GM18505 (cell line): ENCODE results near the gene PLA2R1.

ENCODE experiments used
- ATAC-seq: cut with Tn5 transposase; IDR thresholded peaks from one replicate; pipeline ENCODE4 v1.9.1; 2021; ENCODE audit not compliant: unreplicated experiment
- POLR2A ChIP-seq: IDR thresholded peaks from 4 replicates; pipeline ENCODE4 v1.6.1; 2011; ENCODE audit warnings: borderline replicate concordance; ENCODE audit not compliant: insufficient read depth, insufficient read length; ENCODE audit errors: extremely low read depth

PLA2R1 gene

GRCh38 chr2:160062292-160063005 lies at the start of gene PLA2R1:
PLA2R1 (minus strand) TSS chr2:160062615; CDS start chr2:160062403, 212 bp downstream.
- ATAC-seq, result no peak
- TF ChIP-seq POLR2A, result no peak

DNA sequence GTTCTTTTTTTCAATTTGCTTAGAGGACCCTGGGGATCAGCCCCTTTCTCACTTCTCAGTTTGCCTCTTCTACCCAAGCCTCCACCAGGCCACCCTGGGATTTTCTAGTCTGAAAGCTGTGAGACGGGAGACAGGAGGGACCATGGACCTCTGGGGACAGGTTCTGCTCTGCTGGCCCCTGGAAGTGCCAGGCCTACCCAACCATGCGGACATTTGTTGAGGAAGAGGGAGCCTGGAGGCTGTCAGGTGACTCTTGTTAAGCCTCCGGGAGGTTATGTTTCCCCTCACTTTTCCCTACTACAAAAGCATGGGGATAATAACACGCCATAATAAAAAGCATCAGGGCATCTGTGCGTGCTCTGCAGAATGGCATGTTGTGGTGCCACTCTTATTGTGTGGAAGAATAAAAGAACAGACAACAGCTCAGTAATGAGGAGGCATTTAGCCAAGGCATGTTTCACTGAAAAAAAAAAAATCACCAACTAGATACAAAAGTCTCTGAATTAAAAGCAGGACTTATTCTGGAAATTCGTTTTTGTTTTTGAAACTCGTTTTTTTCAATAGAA lies 48.3 kb upstream of the PLA2R1 start:
- no peak for TF ChIP-seq POLR2A
- ATAC-seq, result no peak

DNA sequence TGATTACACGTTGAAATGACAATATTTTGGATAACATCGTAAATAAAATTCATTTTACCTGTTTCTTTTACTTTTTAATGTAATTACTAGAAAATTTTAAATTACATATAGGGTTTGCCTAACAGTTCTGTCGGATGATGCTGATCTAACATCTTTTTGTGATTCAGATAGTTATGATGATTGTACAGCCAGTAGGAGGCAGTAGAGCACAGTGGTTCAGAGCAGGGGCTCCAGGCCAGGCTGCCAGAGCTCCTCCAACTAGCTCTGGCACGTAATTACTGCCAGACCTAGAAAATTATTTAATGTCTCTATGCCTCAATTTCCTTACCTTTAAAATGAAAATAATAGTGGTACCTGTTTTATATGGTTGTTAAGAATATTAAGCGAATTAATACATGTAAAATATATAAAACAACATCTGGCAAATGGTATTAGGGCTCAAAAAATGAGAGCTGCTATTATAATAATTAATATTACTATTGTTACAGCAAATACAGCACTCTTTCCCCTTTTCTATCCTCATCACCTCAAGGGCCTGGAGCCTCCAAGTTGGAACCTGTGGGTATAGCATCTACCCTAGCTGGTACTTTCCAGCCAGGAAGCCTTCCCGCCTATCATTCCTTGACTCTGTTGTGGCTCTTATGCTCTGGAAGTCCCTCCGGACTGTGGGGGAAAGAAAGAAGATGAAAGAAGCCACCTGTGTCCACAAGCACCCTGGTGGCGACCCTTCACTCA lies 47.7 kb upstream of the PLA2R1 start:
- TF ChIP-seq POLR2A, result no peak
- ATAC-seq, result peak; percentile 77

DNA sequence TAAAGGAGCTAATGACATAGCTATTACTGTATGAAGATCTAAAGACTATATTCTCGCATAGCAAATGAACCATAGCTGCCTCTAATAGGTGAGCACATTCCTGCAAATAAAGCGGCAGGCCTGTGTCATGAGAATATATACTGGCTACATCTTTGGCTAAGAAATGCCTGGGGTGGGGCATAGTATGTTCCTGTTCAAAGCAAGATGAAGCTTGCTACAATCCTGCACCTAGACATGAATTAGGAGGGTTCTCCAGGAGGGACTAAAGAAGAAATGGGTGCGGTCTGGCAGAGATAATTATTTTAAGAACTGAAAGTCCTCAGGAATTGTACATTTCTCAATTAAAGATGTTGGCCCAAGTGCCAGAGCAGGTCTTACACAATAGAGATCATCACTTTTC lies 46.8 kb upstream of the PLA2R1 start:
- no peak for ATAC-seq
- TF ChIP-seq POLR2A, result no peak

- ATAC-seq, result no peak
- no peak for TF ChIP-seq POLR2A
Measured at GRCh38 chr2:160108646-160109045, 46.2 kb upstream of the PLA2R1 start.

DNA sequence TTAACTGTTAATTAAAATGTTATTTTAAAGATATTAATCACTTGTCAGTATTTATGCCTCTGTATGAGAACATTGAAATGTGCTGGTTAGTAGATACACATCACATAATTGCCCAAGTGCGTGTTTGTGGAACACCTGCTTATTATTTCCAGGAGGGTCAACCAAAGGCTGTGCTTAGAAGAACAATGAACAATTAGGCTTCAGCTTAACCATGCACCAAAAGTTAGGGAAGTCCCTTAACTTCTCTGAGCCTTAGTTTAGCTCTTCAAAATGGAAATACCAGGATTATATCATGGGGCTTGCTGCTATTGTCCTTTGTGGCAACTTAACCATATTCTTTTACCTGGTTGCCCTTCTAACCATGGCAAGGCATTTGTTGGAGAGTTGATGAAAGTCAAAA lies 43.0 kb upstream of the PLA2R1 start:
- no peak for TF ChIP-seq POLR2A
- ATAC-seq, result no peak

- TF ChIP-seq POLR2A, result no peak
Measured at GRCh38 chr2:160104115-160104514, 41.7 kb upstream of the PLA2R1 start.

GRCh38 chr2:160097326-160097725 lies 34.9 kb upstream of the PLA2R1 start:
- no peak for TF ChIP-seq POLR2A
- ATAC-seq, result no peak

More at GRCh38 chr2:160104115-160104514, 41.7 kb upstream of the PLA2R1 start:
- no peak for ATAC-seq

DNA sequence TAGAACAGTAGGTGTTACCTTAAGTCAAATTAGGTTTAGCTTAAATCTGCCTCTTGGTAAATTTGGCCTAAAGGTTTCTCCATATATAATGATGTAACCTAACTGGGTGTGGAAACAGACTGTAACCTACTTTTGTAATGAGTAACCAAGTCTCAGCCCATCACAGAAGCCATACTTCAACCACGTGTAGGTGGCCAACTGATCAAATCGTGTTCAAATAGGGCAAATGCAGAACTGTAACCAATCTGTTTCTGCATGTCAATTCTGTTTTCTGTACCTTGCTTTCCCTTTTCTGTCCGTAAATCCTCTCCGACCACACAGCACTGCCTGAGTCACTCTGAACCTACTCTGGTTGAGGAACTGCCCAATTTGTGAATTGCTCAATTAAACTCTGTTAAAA lies 34.0 kb upstream of the PLA2R1 start:
- no peak for ATAC-seq
- TF ChIP-seq POLR2A, result no peak

DNA sequence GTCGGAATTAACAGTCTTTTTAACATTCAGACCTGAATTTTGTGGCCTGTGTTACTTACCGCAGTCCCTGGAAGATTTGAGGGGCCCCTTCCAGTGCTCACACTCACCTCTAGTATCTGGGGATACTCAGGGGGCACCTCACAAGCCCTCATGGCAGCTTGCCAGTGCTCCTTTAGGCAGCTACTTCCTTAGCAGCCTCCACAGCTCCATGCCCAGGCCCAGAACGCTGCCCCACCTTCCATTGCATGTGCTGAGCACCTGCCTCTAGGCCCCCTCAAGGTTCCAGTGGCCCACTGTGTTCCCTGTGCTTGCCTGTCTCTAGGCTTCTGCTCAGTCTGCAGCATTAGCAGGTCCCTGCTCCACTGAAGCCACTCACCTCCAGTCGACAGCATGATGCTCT lies 30.0 kb upstream of the PLA2R1 start:
- TF ChIP-seq POLR2A, result no peak
- no peak for ATAC-seq

DNA sequence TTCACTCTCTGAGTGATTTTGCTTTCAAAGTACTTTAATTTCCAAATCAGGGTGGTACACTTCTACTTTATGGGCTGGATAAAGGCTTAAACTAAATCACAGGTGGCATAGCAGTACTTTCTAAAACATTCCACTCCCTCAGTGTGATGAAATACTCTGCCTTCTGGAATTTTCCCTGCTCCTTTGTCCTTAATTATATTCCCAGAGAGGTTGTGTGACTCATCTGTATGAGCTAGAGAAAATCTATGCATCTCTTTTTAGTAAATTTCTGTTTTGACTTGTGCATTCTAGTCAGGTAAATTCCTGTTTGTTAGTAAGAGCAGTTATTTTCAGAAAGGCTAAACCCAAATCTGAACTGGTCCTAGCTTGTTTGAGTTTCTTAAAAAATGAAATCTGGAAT lies 29.0 kb upstream of the PLA2R1 start:
- ATAC-seq, result no peak
- TF ChIP-seq POLR2A, result no peak

DNA sequence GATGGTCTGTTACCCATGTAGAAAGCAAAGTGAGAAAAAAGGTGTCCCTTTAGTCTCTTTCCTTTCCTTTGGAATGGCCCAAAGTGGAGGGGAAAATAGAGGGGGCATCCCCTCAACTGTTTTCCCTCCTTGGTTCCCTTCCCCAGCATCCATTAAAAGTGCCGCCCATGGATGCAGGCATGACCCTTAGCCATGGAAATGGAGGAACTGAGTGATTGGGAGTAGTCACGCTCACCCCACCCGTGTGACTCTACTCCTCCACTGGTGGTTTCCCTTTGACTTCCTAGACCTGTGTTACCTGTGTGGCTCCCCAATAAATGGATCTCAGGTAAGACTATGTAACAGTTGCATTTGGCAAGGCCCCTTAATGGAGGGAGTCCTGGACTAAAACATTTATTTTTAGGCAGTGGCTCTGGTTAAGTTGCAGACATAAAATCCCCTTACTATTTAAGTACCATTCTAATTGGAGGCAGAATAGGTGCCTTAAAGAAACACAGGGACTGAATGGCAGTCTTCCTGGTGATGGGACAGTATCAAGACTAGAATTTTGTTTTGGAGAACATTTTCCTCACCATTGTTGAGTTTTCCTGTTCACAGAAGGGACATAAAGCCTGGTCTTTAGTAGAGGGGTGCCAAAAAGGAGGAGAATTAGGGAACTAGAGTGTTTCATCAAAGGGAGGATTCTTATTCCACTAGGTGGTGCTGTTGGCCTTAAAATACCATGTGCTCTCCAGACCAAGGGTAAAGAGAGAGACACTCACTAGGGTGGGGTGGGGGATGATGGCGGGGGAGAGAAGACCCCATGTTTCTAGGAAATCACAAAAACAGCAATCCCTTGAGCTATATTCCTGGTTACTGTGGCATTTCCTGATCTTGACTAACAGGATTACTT lies 25.7 kb upstream of the PLA2R1 start:
- ATAC-seq, result no peak

DNA sequence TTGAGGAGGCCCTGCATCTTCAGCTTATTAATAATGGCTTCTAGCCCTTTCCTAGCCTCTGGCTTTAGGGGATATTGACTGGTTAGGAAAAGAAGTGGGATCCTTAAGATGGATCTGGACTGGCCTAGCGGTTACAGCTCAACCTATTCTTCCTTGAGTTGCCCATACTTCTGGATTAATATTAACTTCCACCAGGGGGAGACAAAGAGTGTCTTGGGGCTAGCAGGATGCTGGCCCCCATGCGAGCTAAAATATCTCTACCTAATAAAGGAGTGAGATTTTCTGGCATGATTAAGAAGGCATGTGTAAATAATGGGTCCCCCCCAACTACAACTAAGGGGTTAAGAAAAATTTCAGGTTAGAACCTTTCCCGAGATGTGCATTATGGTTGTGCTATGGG lies 23.2 kb upstream of the PLA2R1 start:
- no peak for TF ChIP-seq POLR2A
- no peak for ATAC-seq

More for the DNA sequence above, 25.7 kb upstream of the PLA2R1 start:
- TF ChIP-seq POLR2A, result no peak
